Heart right ventricle (tissue), 16 donors: ENCODE measurements around the gene TIMP4. TPM values are rescaled to one million over a fixed set of nuclear protein-coding genes. Genes with fewer than 3 reads are reported as not detected.

ENCODE experiments used
- ATAC-seq, 8 donors: fragments of 200-7000 bp; cut with Tn5 transposase; one replicate each; pipeline ENCODE4 v1.9.1; 2020; ENCODE audit warnings: mild to moderate bottlenecking in 8 of 8, moderate library complexity in 8 of 8, moderate number of reproducible peaks in 1 of 8
- DNase-seq, 2 donors: peaks; one replicate each; pipeline ENCODE4 v3.0.0-alpha.2; 2020
- H3K27ac ChIP-seq, 10 donors: fragments of 200-600 bp; sonication (generic) in 2 of 10; one replicate each; pipeline versions ENCODE4 v1.5.0 to v1.8.0; 2020 to 2022; ENCODE audit warnings: mild to moderate bottlenecking in 3 of 10
- H3K27me3 ChIP-seq, 7 donors: fragments of 200-600 bp; one replicate each; pipeline ENCODE4 v1.8.0; 2021 to 2022; ENCODE audit warnings: mild to moderate bottlenecking in 2 of 7
- H3K36me3 ChIP-seq, 9 donors: fragments of 200-600 bp; sonication (generic) in 1 of 9; one replicate each; pipeline versions ENCODE4 v1.5.0 to v1.8.0; 2020 to 2022; ENCODE audit warnings: mild to moderate bottlenecking in 2 of 9
- H3K4me1 ChIP-seq, 9 donors: fragments of 200-600 bp; sonication (generic) in 1 of 9; one replicate each; pipeline versions ENCODE4 v1.5.0 to v1.8.0; 2020 to 2022; ENCODE audit warnings: mild to moderate bottlenecking in 4 of 9
- H3K4me3 ChIP-seq, 10 donors: fragments of 200-600 bp; sonication (generic) in 2 of 10; one replicate each; pipeline versions ENCODE4 v1.5.0 to v1.8.0; 2020 to 2022; ENCODE audit warnings: mild to moderate bottlenecking in 7 of 10, moderate library complexity in 2 of 10
- H3K9me3 ChIP-seq, 11 donors: fragments of 200-600 bp in 10 of 11; sonication (generic) in 2 of 11; one replicate each; pipeline versions ENCODE4 v1.5.0 to v1.8.0; 2013 to 2022; ENCODE audit warnings: mild to moderate bottlenecking in 2 of 11, control low read depth in 1 of 11, moderate library complexity in 1 of 11
- WGBS, 2 donors: extraction: QIAGEN DNeasy Blood & Tissue Kit; methylation state at CpG; one replicate each; pipeline ENCODE4 v1.1.7; 2013; ENCODE audit warnings: inconsistent platforms in 1 of 2; 5-methylcytosine and 5-hydroxymethylcytosine counted together
- intact Hi-C, 10 donors: fragments of 100-400 bp; cut with DNase I; formaldehyde crosslinking; loops; one replicate each; pipeline versions ENCODE4 v1.11.1 to v1.14.2; 2022
- polyA plus RNA-seq, 2 donors: library from polyadenylated mRNA; stranded (reverse); fragments of 200-250 nt; gene quantifications; one replicate each; pipeline ENCODE4 v1.2.3, GENCODE V29; 2013
- total RNA-seq, 10 donors: library from RNA; stranded (reverse); fragmentation: NEBNext Ultra II Directional in 3 of 10; extraction: Animal tissue kit (Norgen Biotek cat#: 25700) in 3 of 10; gene quantifications; one replicate each; pipeline versions ENCODE4 v1.2.1 to v1.2.4, GENCODE V29; 2021 to 2023
- TF ChIP-seq, protein P1 (sequence below), 9 donors: fragments of 200-600 bp; sonication (generic) in 2 of 9; IDR thresholded peaks; one replicate each; pipeline versions ENCODE4 v1.5.0 to v1.8.0; 2021 to 2022; ENCODE audit warnings: antibody characterized with exemption in 9 of 9, mild to moderate bottlenecking in 5 of 9, moderate library complexity in 1 of 9
- donor health status: Arrhythmogenic right ventricular cardiomyopathy.
- donor health status: ischemic (EF 13 %, LVEDD 7.1; RV severe dilation, severe dysfunction).
- donor health status: healthy with polysubstance abuse.
- donor health status: DM: no; HTN: yes; CAD: no.
- donor health status: DM: no; HTN: no; CAD: no.
- donor health status: ischemic (EF 25% LVEDD 6.9; RV normal size, moderate dysfunction).
- donor health status: ischemic (EF 25% LVEDD 5.7; RV mildly dilated, moderate dysfunction).
- donor health status: healthy.
- donor health status: DM: yes; HTN: yes; CAD: no.
- donor health status: Ischemic cardiomyopathy.
- donor health status: ischemic (EF 35%, LVEDD 5.7; RV mildly dilated, moderate dysfunction).
- donor health status: nonischemic (EF 11% LVEDD 7.7; RV severe dilation, severe dysfunction).
- donor health status: DM: yes; HTN: yes; CAD: no.
- donor health status: PGD.
- donor health status: ischemic (EF 29% LVEDD 5.4; RV normal size, mild dysfunction).
- donor health status: nonischemic (EF 23%, LVEDD 6.1; RV moderate dilation, normal function).

Gene TIMP4
- total and polyA plus RNA-seq, 12 donors: 2.7 to 41.4 (median 8.0) TPM

DNA sequence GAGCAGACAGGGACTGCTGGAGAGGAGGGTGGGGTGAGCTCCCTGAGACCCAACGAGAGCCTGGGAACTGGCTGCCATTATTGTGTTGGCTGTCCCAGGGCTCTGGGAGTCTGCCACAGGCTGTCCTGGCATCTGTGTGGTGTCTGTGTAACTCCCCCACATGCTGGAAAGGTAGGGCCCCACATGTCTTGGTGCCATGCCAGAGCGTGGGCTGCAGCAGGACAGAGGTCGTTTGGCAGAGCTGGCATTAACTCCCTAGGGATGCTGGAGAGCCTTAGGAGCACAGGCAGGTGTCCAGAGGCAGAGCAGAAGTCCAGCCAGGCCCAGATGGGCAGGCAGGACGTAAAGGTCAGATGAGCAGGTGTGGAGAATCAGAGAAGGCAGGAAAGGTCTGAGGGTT, 9.7 kb downstream of the TIMP4 start:
- TF ChIP-seq, protein P1, sequence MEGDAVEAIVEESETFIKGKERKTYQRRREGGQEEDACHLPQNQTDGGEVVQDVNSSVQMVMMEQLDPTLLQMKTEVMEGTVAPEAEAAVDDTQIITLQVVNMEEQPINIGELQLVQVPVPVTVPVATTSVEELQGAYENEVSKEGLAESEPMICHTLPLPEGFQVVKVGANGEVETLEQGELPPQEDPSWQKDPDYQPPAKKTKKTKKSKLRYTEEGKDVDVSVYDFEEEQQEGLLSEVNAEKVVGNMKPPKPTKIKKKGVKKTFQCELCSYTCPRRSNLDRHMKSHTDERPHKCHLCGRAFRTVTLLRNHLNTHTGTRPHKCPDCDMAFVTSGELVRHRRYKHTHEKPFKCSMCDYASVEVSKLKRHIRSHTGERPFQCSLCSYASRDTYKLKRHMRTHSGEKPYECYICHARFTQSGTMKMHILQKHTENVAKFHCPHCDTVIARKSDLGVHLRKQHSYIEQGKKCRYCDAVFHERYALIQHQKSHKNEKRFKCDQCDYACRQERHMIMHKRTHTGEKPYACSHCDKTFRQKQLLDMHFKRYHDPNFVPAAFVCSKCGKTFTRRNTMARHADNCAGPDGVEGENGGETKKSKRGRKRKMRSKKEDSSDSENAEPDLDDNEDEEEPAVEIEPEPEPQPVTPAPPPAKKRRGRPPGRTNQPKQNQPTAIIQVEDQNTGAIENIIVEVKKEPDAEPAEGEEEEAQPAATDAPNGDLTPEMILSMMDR (IDR thresholded peaks at IDR 0.05): no peak
- DNase-seq: no peak
- peak overlapping the region in 9 of 10 donors; percentile 25 to 88 (median 63) for H3K27ac ChIP-seq
- H3K4me1 ChIP-seq: peaks cover 3 to 42% (median 29%) of the 10 kb centered on the region in 9 donors
- peaks cover 0 to 18% (median 0%) of the 10 kb centered on the region in 9 donors for H3K36me3 ChIP-seq
- no peaks in the 10 kb centered on the region for H3K27me3 ChIP-seq
- WGBS, 2 donors: 55 to 59% methylated on average over 4 of the region's 4 CpGs
- intact Hi-C loops: loop anchor here in 2 of 10 donors (10.0 kb wide), 2 partner anchors 136 to 166 kb away; partner anchors contain the start of gene PPARG (in 1 of the 2)
- no peak overlapping the region for H3K4me3 ChIP-seq
- H3K9me3 ChIP-seq: no peaks in the 10 kb centered on the region
- ATAC-seq: no peak

DNA sequence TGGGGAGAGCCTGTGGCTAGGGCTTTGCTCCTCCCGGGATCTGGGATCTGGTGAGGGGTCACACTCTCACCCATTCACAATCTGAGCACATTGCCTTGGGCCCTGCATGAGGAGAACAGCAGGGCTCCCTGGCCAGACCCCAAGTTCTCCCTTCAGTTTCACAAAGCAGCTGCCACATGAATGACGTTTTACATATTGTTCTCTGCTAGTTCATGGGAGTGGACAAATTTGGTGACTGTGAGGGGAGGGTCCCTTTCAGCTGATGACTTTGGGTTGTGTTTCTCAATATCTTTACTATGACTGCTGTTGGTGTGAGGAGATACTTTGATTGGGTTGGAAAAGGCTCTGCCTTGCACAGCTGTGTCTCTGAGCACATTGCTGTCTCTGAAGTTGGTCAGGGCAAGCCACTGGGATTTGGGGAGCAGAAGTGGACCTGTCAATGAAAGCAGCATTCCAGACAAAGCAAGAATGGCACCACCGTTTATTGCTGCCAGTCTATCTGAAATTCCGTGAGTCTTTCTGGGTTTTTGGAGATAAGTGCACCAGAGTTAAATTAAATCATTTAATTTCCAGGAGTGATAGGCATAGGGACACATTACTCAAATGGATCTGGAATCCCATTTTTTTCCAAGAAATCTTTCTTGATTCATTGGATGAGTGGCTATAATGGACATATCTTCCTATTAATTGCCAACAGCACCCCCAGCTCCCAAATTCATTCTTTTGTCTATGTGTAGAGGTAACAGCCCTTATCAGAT, 10.3 kb downstream of the TIMP4 start:
- H3K4me3 ChIP-seq: no peak overlapping the region
- intact Hi-C loops: loop anchor here in 2 of 10 donors (10.0 kb wide), 2 partner anchors 136 to 166 kb away; partner anchors contain the start of gene PPARG (in 1 of the 2)

DNA sequence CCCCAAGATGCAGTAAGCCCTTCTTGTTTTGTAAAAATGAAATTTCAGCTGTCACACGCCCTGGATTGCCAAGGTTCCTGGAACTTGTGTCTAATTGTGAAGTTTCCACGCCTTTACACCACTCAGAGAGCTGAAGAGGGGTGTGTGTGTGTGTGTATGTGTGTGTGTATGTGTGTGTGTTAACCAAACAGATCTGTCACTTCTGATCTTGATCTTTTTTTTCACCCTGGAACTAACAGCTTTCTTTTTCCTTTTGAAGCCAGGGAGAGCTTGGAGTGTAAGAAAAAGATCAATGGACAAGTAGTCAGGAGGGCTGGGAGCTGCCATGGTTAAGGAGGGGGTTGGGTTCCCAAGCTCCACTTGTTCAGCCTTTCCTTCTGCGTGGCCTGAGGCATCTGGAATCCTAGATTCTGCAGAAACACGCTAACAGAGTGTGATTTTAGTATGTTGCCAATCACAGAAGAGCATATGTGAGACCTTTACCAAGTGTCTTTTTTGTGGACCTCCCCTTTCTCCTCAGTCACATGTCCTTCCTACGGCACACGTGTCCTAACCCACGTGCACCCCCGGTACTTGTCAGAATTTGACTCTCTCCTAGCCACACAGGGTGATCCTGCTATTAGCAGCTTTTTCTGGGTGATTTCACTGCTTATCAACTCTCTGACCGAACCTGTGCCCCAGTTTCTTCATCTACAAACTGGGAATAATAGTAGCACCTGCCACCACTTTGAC, 11.5 kb downstream of the TIMP4 start:
- TF ChIP-seq, protein P1 (IDR thresholded peaks at IDR 0.05): no peak
- WGBS, 2 donors: 87% methylated on average over 9 of the region's 9 CpGs
- peak overlapping the region in 9 of 10 donors; percentile 25 to 88 (median 63) for H3K27ac ChIP-seq

More for the DNA sequence above, 10.3 kb downstream of the TIMP4 start:
- H3K27me3 ChIP-seq: no peaks in the 10 kb centered on the region
- 55 to 56% methylated on average over 4 of the region's 4 CpGs for WGBS, 2 donors
- peaks cover 3 to 48% (median 36%) of the 10 kb centered on the region in 9 donors for H3K4me1 ChIP-seq
- TF ChIP-seq, protein P1 (IDR thresholded peaks at IDR 0.05): no peak
- peaks cover 0 to 12% (median 0%) of the 10 kb centered on the region in 9 donors for H3K36me3 ChIP-seq
- ATAC-seq (peak; percentile 25 to 73 (median 55)), DNase-seq (peak; percentile 19 to 27)
- peak overlapping the region in 9 of 10 donors; percentile 25 to 88 (median 63) for H3K27ac ChIP-seq
- no peaks in the 10 kb centered on the region for H3K9me3 ChIP-seq

DNA sequence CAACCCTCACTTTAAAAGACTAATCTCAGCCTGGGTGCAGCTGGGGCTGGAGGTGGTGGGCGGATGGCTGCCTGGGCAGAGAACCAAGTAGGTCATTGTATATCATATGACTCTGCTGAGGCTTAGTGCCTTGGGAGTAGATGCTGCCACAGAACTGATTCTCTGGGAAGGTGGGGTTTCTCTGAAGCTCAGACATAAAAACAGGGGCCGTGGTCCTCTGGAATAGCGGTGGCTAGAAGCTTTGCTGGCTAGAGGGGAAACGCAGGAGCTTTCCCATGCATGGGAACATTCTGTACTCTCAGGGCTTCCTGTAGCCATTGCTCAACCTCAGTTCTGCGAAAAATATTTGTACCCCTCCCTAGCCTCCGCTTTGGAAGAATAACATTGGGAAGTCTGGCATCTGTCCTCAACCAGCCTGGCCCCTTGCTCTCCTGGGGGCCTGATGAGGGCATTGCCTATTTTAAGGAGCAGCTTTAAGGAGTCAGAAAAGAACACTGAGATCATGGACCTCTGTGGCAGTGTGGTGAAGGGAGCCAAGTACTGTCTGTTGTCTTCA, 14.7 kb downstream of the TIMP4 start:
- Histone ChIP-seq H3K9me3 (no peaks in the 10 kb centered on the region), H3K27me3 (no peaks in the 10 kb centered on the region), H3K4me3 (peak overlapping the region in 1 of 10 donors; percentile 18), H3K36me3 (no peaks in the 10 kb centered on the region), H3K27ac (peak overlapping the region; percentile 60 to 89 (median 80)), H3K4me1 (peaks cover 6 to 68% (median 56%) of the 10 kb centered on the region in 9 donors)
- DNase-seq: peak; percentile 52 to 54
- WGBS, 2 donors: 20 to 36% methylated on average over 6 of the region's 6 CpGs
- peak; percentile 79 to 95 (median 86) for ATAC-seq
- TF ChIP-seq, protein P1 (IDR thresholded peaks at IDR 0.05): no peak
- intact Hi-C loops: loop anchor here in 3 of 10 donors (2.0 to 10.0 kb wide), 3 partner anchors 15 to 171 kb away; partner anchors contain the start of genes TIMP4 (in 2 of the 3) and PPARG (in 1 of the 3)

More for the DNA sequence above, 11.5 kb downstream of the TIMP4 start:
- intact Hi-C loops: loop anchor here in 2 of 10 donors (10.0 kb wide), 2 partner anchors 138 to 168 kb away; partner anchors contain the start of gene PPARG (in 1 of the 2)
- H3K36me3 ChIP-seq: peaks cover 0 to 4% (median 0%) of the 10 kb centered on the region in 9 donors
- H3K27me3 ChIP-seq: no peaks in the 10 kb centered on the region
- H3K4me1 ChIP-seq: peaks cover 6 to 60% (median 46%) of the 10 kb centered on the region in 9 donors
- DNase-seq (no peak), ATAC-seq (no peak)
- no peaks in the 10 kb centered on the region for H3K9me3 ChIP-seq
- H3K4me3 ChIP-seq: no peak overlapping the region
